ENCODE results near the gene LYL1.
"Not testable (repeated sequence)": the region's sequence is repeated elsewhere in the genome, so short reads cannot be mapped to it uniquely, and the experiment has no call there.

LYL1 gene

GRCh38 chr19:13102666-13103580 lies at the start of gene LYL1:
TSS of gene LYL1 (minus strand) at chr19:13102858. CDS start at chr19:13101171, 1,687 bp downstream.
- DNase-seq (ENCODE audit: low read depth): no peak

- peak; percentile 90 for DNase-seq (ENCODE audit: low read depth)
Measured at GRCh38 chr19:13151605-13152355, 49.1 kb upstream of the LYL1 start.

- no peak for DNase-seq (ENCODE audit: low read depth)
Measured at GRCh38 chr19:13150931-13151604, 48.4 kb upstream of the LYL1 start.

- DNase-seq (ENCODE audit: low read depth): peak; percentile 73
Measured at GRCh38 chr19:13150187-13150930, 47.7 kb upstream of the LYL1 start, which contains the start of the genes IER2 and STX10. TSS of gene IER2 (plus strand) at chr19:13150411. CDS start at chr19:13153187, 2,776 bp downstream. TSS of gene STX10 (minus strand) at chr19:13150375. CDS start at chr19:13150173, 202 bp downstream.

GRCh38 chr19:13149628-13150186 lies 47.0 kb upstream of the LYL1 start:
- no peak for DNase-seq (ENCODE audit: low read depth)

GRCh38 chr19:13149173-13149627 lies 46.5 kb upstream of the LYL1 start:
- not testable (repeated sequence) for DNase-seq (ENCODE audit: low read depth)

GRCh38 chr19:13146763-13147563 lies 44.3 kb upstream of the LYL1 start:
- no peak for DNase-seq (ENCODE audit: low read depth)

- DNase-seq (ENCODE audit: low read depth): no peak
Measured at GRCh38 chr19:13139633-13140311, 37.1 kb upstream of the LYL1 start.

- no peak for DNase-seq (ENCODE audit: low read depth)
Measured at GRCh38 chr19:13138916-13139198, 36.2 kb upstream of the LYL1 start.

- DNase-seq (ENCODE audit: low read depth): no peak
Measured at GRCh38 chr19:13138171-13138915, 35.7 kb upstream of the LYL1 start.

GRCh38 chr19:13137290-13137794 lies 34.7 kb upstream of the LYL1 start:
- DNase-seq (ENCODE audit: low read depth): no peak

- no peak for DNase-seq (ENCODE audit: low read depth)
Measured at GRCh38 chr19:13135068-13136062, 32.7 kb upstream of the LYL1 start.

- DNase-seq (ENCODE audit: low read depth): no peak
Measured at GRCh38 chr19:13134626-13135025, 32.0 kb upstream of the LYL1 start.

GRCh38 chr19:13133241-13133870 lies 30.7 kb upstream of the LYL1 start:
- DNase-seq (ENCODE audit: low read depth): no peak

- no peak for DNase-seq (ENCODE audit: low read depth)
Measured at GRCh38 chr19:13132471-13133180, 30.0 kb upstream of the LYL1 start.

- DNase-seq (ENCODE audit: low read depth): no peak
Measured at GRCh38 chr19:13130886-13131490, 28.3 kb upstream of the LYL1 start.
